HK-2 (cell line): Measurements from ENCODE around the gene FPR1.
A peak's percentile ranks its signal among the peaks of the same experiment; 100 is the strongest.

Source experiments
- DNase-seq: peaks from one replicate; pipeline ENCODE4 v3.0.0-alpha.2; 2018; ENCODE audit not compliant: unreplicated experiment

The FPR1 gene

GRCh38 chr19:51737389-51737788, 14.3 kb downstream of the FPR1 start:
- DNase-seq = no peak

GRCh38 chr19:51735759-51736449, 15.8 kb downstream of the FPR1 start:
- DNase-seq = peak; percentile 87

DNA sequence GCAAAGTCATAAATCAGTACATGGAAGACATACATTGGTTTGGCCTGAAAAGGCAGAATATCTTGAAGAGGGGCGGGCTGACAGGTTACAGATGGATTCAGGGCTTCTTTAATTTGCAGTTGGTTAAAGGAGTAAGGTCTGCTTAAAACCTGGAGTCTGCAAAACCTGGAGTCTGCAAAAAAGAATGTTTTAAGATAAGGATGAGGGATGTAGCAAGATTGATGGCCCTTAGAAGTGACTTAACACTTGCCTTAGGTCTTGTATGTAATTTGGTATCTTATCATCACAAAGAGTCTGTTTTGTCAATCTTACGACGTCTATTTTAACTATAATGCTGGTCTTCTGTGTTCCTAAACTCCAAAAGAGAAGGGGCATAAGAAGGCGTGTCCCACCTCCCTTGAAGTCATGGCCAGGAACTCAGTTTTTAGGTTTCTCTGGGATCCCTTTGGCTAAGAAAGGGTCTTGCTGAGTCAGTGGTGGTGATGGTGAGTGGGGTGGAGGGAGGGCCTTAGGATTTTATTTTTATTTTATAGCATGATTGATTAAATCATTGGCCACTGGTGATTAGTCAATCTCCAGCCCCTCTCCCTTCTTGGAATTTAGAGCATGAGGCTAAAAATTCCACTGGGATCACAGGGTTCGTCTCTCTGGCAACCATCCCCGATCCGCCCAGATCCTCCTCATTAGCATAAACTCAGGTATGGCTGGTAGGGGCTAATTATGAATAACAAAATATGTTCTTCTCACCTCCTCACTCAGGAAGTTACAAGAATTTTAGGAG, 17.7 kb downstream of the FPR1 start:
- no peak for DNase-seq

- DNase-seq = no peak
These were observed 21.9 kb downstream of the FPR1 start for GRCh38 chr19:51729781-51730180.

DNA sequence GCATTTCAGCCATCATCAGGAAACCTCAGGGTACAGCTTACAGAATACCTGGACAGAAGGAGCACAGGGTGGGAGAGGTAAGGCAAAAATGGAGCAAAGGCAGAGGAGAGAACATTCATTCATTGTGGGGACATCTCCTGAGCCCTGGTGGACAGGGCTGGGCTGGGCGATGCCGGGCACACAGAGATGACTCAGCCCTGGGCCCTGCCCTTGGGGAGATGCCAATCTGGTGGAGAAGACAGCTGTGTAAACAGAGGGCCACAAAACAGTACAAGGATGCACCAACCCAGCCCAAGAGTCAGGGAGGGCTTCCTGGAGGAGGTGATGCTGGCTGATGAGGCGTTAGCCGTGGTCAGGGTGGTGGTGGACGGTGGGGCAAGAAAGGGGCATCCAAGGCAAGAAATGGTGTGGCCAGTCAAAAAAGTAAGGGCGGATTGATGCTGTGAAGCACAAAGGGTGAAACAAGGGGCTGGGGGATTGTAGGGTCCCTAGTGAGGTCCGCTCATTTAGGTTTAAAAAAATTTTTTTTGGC, 24.3 kb downstream of the FPR1 start:
- DNase-seq = no peak

DNA sequence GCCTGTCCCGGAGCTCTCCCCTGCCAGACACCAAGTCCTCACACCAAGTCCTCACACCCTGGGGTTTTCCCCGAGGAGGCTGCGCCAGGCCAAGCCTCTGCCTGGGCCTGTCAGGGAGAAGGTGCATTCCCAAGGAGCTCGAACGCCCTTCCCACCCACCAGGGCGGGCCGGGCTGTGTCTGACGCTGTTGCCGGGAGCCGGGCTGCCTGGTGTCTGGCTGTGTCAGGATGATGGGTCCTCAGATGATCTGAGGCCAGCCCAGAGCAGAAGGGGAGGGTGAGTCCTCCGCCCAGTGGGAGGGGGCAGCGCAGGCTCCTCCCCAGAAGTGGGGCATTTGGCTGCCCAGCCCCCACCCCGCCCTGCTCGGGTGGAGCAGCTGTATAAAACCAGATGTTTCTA, 25.6 kb downstream of the FPR1 start:
- DNase-seq = peak; percentile 95

DNA sequence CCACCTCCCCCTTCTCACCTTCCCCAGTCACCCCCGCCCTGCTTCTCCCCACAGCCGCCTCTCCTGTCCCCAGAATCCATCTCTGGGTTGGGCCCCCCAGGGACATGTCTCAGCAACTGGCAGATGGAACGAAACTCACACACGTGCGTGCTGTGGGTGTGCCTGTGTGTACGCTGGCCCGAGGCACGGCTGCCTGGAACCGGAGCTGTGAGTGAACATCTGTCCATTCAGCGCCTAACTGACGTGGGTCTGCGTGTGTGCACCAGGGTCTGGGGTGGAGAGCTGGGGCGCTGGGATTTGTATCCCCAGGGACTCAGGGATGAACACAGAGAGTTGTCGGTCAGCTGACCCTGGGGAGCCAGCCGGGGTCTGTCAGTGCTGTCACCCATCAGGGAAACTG, 27.1 kb downstream of the FPR1 start:
- DNase-seq = no peak

DNA sequence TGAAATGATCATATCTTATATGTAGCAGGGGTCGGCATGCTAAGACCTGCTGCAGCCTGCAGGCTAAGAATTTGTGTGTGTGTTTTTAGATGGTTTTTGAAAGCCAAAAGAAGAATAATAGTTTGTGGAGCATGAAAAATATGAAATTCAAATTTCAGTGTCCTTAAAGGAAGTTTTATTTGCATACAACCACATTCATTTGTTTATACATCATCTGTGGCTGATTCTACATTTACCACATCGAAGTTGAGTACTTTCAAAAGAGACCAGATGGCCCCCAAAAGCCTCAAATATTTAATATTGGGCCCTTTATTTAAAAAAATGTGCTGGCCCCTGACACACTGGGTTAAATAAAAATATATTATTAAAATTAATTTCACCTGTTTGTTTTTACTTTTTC, 29.2 kb downstream of the FPR1 start:
- DNase-seq = no peak

- no peak for DNase-seq
These were observed 29.8 kb downstream of the FPR1 start for GRCh38 chr19:51721905-51722304.

DNA sequence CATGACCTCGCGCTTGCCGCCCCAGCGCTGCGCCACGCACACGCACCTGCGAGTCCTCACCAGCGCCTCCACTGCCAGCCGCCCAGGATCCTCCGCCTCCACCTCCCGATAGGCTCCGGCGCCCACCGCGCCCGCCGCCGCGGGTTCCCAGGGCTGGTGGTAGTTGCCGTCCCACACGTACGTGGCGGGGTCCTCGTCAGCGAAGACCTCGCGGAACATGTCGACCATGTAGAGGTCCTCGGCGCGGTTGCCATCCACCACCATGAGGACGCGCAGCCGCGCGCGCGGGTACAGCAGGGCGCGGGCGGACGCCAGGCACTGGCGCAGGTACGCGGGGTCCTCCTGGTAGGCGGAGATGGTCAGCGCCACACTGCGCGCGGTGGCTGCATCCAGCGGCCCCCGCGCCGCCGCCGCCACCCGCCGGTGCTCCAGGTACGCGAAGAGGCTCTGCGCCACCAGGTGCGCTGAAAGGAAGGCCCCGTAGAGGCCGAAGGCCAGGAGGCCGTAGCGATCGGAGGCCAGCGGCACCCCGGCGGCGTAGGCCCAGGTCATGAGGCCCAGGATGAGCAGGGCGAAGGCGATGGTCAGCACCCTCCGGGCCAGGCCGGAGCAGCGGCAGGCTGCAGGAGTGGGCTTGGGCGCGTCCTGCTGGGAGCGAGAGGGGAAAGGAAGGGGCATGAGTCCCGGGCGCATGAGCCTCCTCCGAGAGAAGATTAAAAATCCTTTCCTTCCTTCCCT, 32.3 kb downstream of the FPR1 start:
- no peak for DNase-seq

- no peak for DNase-seq
These were observed 34.8 kb downstream of the FPR1 start for GRCh38 chr19:51716925-51717324.

DNA sequence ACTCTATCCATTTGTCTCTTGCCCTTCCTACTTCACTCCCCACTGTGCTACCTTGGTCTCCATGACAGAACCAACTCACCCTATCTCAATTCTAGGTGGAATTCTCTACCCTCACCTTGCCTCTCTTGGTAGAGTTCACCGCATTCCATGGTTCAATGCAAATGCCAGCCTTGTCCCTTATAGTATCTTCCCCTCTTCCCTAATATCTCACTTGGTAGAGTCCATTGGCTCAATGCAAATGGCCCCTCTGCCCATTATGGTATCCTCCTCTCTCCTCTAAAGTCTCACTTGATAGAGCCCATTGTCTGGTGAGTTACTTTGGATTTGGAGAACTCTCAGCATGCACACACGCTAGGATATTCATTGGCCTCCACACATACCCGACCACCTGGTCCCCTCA, 35.8 kb downstream of the FPR1 start:
- DNase-seq = no peak

GRCh38 chr19:51714848-51715247, 36.8 kb downstream of the FPR1 start:
- DNase-seq = no peak

DNA sequence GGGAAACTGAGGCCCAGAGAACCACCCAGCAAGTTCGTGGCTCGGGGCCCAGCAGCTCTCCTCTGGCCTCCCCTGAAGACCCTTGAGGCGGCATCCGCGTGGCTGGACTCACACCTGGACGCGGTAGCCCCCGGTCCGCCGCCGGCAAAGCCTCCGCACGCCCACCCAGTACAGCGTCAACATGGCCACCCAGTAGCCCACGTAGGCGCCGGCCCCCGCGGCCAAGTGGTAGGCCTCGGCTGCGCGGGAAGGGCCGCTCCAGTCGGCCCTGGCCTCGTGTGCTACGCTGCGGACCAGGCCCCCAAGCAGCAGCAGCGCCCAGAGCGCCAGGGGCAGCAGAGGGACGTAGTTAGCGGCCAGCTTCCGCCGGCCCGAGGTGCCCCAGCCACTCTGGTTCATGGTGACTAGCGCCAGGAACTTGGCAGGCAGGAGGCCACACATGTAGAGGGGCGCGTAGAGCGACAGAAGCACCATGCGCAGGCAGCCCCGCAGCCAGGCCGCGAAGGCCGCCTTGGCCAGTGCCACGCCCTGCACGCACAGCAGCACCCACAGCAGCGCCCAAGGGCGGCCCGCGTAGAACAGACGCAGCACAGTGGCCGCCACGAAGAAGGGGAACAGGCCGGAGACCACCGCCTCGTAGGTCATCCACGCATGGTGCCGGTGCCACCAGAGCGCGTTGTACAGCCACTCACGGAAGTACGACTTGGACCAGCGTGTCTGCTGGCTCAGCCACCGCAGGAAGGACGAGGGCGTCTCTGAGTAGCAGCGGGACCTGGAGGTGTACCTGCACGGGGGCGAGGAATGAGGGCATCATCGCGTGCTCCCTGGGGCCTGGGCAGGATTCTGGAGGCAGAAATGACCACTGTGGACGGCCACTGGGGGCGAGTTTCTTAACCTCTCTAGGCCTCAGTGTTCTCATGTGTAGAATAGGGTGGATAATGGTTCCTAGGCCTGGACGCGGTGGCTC, 38.1 kb downstream of the FPR1 start:
- no peak for DNase-seq

DNA sequence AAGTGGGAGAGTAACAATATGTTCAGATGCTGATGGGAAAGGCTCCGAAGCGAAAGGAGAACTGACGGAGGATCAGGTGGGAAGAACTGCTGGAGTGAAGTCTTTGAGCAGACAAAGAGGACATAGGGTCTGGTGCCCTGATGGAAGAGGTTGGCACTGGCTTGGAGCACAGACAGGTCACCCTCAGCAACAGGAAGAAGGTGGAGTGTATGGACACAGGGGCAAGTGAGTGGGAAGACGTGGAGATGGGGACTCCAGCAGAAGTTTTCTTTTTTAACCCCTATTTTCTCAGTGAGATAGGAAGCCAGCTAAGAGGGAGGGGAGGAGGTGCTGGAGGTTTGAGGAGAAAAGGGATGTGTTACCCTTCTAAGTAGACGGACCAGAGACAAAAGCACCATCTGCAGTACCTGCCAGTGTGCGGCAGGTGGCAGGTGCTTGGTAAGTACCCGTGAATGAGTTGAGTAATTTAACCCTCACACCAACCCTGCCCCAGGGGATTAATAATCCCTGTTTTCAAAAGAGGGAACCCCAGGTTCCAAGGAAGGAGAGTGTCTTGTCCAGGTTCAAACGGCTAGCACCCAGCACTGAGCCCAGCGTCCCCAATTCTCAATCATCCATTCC, 39.1 kb downstream of the FPR1 start:
- DNase-seq = no peak

- DNase-seq = no peak
These were observed 40.0 kb downstream of the FPR1 start for GRCh38 chr19:51711702-51712101.

- DNase-seq = no peak
These were observed 41.5 kb downstream of the FPR1 start for GRCh38 chr19:51710163-51710562.

DNA sequence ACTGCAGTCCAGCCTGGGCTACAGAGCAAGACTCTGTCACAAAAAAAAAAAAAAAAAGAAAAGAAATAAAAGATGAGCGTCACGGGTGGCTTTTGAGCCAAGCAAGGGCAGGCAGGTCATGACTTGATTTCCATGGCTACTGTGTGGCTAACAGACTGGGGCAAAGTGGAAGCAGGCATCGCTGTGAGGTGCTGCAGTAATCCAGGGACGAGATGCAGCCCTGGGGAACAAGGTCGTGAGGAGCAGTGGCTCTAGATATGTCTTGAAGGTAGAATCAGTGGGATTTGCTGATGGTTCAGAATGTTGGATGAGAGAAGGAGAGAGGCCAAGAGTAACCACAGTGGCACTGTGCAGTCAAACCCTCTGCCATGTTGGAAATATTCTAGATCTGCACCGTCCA, 42.1 kb downstream of the FPR1 start:
- no peak for DNase-seq

GRCh38 chr19:51708811-51709210, 42.9 kb downstream of the FPR1 start:
- DNase-seq = no peak

DNA sequence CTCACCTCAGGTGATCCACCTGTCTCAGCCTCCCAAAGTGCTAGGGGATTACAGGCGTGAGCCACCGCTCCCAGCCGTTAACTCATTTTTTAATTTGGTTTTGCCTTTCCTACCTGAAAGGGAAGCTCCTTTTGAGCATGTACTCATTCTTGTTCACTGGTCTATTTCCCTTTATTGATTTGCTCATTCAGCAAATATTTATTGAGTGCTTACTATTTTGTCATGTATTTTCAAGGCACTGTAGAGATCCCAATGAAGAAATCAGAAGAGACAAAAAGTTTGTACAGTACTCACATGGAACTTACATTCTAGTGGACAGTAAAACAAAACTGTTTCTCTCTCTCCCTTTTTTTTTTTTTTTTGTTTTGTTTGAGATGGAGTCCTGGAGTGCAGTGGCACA, 44.8 kb downstream of the FPR1 start:
- no peak for DNase-seq

DNA sequence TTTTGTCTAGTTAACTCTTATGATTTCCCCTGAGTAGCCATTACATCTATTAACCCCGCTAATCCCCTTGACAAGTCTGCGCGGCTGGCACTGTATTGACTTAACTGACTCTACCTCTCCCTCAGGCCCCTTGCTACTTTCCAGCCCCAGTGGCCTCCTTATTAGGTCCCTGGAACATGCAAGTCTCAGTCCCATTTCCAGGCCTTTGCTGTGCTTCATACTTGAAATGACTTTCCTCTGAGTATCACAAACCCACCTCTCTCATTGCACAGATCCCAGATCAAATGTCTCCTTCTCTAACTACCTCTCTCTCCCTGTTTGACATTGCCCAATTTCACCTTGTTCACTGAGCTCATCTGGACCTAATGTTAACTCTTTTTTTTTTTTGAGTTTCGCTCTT, 45.4 kb downstream of the FPR1 start:
- DNase-seq = no peak
